H4 (cell line): Measurements from ENCODE around the gene MYADML2. TPM values are rescaled to one million over a fixed set of nuclear protein-coding genes. Genes with fewer than 3 reads are reported as not detected.
"Not testable (repeated sequence)": the region's sequence is repeated elsewhere in the genome, so short reads cannot be mapped to it uniquely, and the experiment has no call there.

Experiments used
- DNase-seq: peaks from one replicate; pipeline ENCODE4 v3.0.0-alpha.2; 2015; ENCODE audit warnings: low spot score
- total RNA-seq: library from RNA; depleted of rRNA; stranded (reverse); fragments of >200 nt; shearing (Covaris generic); gene quantifications from 2 replicates; pipeline ENCODE4 v1.2.3, GENCODE V29; 2014

MYADML2 gene
- total RNA-seq, 1 experiment from 2014 or later: not detected

- DNase-seq: no peak
Measured at GRCh38 chr17:81959362-81960129, 12.5 kb upstream of the MYADML2 start.

DNA sequence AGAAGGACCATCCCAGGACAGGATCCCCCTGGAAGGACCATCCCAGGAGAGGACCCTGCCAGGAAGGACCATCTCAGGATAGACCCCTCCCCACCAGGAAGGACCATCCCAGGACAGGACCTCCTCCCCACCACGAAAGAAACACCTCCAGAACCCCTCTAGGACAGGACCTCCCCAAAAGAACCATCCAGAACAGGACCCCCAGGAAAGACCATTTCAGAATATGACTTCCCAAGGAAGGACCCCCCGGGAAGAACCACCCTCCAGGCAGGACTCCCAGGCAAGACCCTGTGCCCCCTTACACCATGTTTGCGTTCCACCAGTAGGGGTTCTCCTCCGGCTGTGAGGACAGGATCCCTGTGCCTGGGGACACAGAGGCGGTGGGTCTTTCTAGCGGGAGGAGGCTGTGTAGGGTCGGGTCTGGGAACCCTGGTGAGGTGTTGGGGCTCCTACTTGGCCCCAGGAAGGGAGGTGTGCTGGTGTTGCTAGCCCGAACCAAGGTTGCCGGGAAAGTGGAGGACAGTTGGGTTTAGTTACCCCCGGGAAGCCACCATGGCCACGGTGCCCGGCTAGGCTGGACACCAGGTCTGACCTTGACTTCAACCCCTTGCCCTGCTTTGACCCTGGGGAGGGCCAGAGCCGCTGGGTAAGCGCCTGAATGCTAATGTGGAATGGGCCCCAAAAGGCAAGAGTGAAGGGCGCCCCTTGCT, 11.8 kb upstream of the MYADML2 start:
- DNase-seq: no peak

- DNase-seq: no peak
Measured at GRCh38 chr17:81957691-81958432, 10.8 kb upstream of the MYADML2 start.

DNA sequence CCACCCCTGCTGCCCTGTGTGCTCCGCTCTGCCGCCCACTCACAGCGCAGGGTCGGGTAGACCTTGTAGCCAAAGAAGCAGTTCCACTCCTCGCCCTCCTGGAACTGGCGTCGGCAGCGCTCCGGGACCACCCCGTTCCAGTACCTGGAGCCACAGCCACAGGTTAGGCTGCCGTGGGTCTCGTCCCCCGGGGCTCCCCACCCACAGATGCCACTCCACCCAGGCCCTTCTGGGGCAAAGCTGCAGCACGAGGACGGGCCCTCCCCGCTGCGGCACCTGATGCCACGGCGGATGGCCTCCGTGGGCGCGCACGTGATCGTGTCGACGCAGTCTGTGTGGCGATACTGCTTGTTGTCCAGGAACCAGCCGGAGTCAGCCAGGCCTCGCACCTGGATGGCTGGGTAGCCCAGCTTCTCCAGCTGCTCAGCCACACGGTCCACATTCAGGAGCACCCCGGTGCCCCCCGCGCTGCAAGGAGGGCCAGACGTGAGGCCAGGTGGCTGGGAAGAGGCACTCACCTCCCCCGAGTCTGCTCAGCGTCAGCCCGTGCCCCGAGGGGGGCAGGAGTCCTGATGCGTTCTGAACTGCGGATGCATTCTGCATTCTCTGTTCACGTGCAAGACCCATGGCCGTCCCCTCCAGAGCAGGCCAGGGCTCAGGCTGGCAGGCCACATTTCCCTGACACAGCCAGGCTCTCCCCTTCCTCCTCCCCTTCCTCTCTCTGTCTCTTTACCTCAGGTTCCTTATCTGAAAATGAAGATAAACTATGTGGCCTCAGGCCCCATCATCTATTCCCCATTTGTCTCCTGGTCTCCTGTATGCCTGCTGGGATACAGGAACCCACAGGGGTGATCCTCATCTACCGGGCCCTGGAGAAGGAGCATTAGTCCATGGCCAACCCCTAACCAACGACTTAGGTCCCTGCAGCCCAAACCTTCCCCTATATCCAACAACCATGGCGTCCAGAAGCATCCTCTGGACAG, 9.9 kb upstream of the MYADML2 start:
- DNase-seq: no peak

DNA sequence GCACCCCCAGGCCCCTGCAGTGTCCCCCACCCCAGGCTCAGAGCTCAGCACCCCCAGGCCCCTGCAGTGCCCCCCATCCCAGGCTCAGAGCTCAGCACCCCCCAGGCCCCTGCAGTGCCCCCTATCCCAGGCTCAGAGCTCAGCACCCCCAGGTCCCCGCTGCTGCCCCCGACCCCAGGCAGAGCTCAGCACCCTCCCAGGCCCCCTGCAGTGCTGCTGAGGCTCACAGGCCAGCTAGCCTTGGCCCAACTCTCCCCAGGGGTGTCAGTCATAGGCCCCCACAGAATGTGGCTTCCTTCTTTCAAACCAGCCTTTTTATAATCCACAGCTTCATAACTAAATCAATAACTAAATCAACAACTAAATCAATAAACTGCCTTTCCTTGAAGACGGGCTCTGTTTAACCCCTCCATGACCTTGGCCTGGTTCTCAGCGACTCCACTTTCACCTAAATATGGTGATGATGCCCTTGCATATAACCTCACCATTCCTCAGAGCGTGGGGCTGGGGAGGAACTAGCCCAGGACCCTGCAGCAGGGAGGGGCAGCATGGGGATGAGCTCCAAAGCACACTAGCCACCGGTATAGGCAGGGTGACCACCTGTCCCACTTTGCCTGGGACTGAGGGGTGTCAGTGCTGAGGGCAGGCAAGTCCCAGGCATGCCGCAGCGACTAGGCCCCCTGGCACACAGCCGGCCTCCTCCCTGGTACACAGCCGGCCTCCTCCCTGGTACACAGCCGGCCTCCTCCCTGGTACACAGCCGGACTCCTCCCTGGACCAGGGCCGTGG, 8.9 kb upstream of the MYADML2 start:
- no peak for DNase-seq

GRCh38 chr17:81955058-81955681, 8.1 kb upstream of the MYADML2 start:
- no peak for DNase-seq

DNA sequence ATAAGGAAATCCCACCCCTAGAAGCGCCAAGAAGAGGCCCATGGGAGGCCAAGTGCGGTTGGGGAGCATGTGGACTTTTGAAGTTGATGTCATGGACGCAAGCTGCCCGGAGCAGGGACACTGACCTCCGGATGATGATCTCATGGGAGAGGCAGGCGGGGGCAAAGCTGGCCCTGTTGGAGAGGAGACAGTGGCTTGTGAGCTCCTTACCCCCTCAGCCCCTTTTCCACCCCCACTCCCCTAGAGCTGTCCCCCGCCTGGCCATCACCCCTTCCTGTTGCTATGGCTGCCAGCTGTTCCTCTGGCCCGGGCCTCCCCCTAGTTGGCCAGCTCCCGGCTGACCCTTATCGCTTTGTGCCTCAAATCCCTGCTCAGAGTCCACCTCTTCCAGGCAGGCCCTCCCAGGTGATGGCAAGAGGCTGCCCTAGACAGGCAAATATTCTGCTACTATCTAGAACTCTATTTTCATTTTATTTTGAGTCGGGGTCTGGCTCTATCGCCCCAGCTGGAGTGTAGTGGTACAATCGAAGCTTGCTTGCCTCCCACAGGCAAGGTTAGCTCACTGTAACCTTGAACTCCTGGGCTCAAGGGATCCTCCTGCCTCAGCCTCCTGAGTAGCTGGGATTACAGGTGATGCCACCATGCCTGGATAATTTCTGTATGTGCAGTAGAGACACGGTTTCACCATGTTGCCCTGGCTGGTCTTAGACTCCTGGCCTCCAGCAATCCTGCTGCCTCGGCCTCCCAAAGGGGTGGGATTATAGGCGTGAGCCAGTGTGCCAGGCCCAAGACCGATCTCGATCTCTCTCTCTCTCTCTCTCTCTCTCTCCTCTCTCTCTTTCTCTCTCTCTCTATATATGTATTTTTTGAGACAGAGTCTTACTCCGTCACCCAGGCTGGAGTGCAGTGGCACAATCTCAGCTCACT, 7.4 kb upstream of the MYADML2 start:
- no peak for DNase-seq

DNA sequence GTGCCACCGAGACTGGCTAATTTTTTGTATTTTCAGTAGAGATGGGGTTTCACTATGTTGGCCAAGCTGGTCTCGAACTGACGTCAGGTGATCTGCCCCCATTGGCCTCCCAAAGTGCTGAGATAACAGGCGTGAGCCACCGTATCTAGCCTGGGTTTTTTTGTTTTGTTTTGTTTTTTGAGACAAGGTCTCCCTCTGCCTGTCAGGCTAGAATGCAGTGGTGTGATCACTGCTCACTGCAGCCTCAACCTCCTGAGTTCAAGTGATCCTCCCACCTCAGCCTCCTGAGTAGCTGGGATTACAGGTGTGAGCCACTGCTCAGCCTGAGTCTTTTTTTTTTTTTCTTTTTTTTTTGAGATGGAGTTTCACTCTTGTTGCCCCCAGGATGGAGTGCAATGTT, 6.4 kb upstream of the MYADML2 start:
- not testable (repeated sequence) for DNase-seq

DNA sequence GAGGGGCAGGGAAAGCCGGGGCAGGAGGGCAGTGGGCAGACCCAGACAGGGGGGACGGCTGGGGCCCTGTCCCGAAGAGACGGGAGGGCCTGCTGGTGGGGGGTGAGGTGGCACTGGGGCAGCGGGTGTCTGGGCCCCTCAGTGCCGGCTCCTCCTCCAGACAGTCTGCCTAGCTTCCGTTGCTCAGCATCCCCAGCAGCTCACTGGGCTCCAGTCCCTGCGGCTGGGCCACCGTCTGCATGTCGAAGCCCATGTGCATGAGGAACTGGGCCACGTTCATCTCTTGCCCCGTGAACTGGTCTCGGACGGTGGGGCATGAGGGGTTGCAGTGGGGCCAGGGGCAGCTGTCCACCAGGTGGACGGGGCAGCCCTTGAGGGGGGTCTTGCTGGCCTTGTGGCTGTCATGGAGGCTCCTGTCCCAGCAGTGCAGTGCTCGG, 5.8 kb upstream of the MYADML2 start:
- DNase-seq: no peak

- DNase-seq: no peak
Measured at GRCh38 chr17:81951785-81952684, 5.0 kb upstream of the MYADML2 start.

- no peak for DNase-seq
Measured at GRCh38 chr17:81950501-81950900, 3.5 kb upstream of the MYADML2 start.

DNA sequence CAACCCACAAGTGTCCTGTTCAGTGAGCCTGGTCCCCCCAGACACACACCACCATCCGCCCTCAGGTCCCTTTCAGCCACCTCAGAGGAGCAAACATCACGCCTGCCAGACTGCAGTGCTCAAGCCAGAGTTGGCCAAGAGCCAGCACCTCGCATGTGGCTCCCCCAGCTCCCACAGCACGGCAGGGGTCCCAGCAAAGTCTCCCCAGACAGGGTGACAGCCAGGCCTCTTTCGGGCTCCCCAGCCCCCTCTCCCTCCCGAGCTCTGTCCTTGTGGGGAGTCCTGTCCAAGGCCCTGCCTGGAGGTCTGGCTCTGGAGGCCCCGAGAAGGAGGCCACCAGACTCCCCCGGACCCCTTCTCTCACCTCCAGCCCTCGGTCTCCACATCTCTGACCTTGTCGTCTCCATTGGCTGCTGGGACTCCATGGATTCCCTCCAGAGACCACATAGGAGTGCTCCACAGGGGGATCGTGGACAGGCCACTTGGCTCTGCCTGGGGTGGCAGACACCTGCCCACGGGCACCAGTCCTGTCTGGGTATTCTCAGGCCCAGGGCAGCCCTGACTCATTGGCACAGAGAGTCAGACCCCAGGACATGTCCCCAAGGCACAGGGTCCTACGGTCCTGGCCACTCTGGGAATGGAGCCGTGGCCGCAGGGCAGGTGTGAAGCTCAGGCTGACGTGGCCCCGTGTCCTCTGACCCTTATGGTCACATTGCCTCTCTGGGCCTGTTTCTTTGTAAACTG, 1.8 kb upstream of the MYADML2 start:
- DNase-seq: no peak

DNA sequence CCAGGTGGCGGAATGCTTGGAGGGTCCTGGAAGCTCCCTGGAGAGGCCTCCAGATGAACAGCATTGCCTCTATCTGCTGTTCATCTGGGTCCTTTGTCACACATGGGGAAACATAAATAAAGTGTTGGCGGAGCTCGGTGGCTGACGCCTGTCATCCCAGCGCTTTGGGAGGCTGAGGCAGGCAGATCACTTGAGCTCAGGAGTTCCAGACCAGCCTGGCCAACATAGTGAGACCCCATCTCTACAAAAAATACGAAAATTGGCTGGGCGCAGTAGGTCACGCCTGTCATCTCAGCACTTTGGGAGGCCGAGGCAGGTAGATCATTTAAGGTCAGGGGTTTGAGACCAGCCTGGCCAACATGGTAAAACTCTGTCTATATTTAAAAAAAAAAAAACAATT, 2.2 kb downstream of the MYADML2 start:
- DNase-seq: no peak

GRCh38 chr17:81942167-81942553, 4.9 kb downstream of the MYADML2 start:
- no peak for DNase-seq

DNA sequence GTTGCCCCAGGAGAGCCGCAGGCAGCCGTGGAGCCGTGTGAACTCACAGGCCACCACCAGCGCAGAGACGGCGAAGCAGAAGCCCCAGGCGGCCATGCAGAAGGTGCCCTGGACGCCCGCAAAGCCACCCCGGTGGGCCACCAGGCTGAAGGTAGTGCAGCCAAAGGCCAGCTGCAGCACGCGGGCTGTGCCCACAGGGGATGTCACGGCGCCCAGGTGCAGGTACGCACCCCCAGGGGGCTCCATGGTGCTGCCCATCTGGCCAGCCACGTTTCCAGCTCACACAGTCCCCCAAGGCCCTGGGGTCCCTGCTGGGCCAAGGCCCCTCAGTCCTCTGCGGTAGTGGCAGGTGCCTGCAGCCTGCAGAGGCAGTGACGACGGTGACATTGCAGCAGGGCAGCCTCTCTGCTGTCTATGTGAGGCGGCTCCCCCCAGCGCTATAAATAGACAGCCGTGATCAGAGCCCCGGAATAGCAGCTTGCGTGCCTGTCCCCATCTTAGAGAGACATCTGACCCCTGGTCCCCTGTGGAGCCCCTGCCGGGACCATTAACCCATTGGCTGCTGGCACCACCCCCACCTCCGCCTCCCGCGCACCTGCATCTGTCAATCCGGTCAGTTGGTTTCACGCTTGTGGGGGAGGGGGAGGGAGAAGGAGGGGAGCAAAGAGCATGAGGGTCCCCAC, 5.4 kb downstream of the MYADML2 start:
- DNase-seq: no peak
